HG03175 (cell line): Measurements from ENCODE around the gene ANKS1A.

Source experiments
- ATAC-seq: cut with Tn5 transposase; IDR thresholded peaks from one replicate; pipeline ENCODE4 v1.9.1; 2021; ENCODE audit warnings: mild to moderate bottlenecking, moderate library complexity; ENCODE audit not compliant: unreplicated experiment

ANKS1A gene

DNA sequence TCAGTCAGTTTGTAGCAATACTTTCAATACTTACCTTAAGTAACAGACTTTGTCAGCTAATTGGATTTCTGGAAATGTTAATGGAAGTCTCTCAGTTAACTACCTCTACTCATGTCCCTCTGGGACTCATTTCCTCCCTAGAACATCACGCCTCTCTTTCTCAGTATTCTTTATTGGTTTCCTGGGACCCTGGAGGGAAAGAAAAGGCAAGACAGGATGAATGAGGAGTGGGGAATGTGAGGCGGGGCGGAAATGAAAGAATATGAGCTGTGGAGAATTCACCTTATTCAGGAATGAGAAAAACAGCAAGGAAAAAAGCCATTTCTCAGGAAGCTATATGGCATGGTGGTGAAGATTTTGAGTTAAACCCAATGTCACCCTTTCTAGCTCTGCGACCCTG is 62.7 kb downstream of the ANKS1A start:
- no peak for ATAC-seq

DNA sequence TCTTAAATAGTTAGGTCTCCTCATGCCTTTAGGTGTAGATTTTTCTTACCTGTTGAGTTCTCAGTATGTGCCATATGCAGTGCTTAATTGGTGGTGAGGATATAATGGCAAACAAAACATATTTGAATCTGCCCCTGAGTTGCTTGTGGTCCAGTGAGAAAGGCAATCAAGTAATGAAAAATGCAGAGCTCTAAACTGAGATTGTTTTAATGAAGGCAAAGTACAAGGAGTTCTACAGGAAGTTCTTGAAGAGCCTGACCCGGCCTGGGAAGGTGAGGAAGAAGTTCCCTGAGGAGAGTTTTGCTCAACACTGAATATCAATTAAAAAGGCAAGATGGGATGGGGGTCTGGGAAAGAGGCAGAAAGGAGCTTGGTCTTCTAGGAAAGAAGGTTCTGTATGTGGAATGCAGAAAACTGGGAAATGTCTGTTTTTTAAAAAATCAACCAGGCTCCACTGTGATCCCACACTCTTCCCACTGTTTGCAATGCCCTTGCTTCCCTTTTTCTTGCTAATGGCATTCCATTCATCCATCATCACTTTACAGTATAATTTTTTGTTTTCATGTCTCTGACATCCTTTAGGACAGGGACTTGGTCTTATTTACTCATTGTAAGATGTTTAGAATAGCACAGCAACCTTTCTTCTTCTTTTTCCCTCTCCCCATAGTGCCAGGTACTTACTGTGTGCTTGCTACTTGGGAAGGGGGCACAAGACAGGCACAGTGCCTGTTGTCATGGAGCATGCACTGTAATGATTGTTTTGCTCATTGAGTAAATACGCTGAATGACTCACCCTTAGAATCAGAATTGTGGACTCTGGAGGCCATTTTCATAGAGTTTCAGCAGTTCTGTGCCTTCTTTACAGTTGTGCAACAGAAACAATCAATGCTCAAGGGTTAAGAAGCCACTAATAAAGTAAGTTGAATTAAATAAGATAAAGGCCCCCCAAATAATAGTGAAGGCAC is 64.3 kb downstream of the ANKS1A start:
- no peak for ATAC-seq

DNA sequence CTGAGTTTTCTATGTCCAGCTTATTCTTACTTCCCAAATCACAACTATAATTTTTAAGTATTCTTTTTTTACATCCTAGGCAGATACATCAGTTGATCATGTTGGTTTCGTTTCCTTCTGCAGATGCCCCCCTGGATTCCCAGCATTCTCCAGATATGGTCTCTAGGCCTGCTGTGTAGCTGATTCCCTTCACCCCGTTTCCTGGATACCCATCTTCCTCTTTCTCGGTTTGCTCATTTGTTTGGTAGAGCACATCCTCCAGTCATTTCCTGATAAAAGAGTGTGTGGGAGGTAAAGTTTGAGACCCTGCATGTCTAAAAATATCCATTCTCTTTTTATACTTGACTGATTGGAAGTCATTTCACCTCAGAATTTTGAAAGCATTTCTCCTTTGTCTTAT is 66.4 kb downstream of the ANKS1A start:
- no peak for ATAC-seq

DNA sequence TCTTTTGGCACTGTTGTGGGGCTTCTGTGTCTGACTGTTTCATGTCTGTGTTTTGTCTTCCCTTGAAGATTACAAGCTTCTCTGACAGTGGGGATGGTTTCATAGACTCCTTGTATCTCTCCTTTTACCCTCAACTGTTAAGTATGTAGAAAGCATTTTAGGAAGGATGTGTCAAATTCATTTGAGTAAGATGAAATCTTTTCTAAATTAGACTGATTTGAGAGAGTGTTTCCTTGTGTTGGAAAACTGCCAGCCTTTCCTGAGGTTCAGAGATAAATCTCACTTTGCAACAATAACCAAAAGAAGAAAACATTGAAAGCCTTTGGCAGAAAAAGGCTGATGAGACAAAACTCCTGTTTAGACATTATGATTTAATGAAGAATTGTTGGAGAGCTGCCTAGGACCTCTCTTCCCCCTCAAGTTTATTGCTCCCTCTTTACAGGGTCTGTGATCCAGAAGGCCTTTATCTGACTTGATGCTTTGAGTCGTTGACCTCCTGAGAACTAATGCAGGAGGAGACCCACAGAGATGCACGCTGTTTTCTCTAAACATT is 68.3 kb downstream of the ANKS1A start:
- ATAC-seq, result no peak

GRCh38 chr6:34958734-34959133 is 69.7 kb downstream of the ANKS1A start:
- ATAC-seq, result no peak

GRCh38 chr6:34959224-34959623 is 70.2 kb downstream of the ANKS1A start:
- ATAC-seq, result no peak

GRCh38 chr6:34961082-34961481 is 72.0 kb downstream of the ANKS1A start:
- no peak for ATAC-seq

DNA sequence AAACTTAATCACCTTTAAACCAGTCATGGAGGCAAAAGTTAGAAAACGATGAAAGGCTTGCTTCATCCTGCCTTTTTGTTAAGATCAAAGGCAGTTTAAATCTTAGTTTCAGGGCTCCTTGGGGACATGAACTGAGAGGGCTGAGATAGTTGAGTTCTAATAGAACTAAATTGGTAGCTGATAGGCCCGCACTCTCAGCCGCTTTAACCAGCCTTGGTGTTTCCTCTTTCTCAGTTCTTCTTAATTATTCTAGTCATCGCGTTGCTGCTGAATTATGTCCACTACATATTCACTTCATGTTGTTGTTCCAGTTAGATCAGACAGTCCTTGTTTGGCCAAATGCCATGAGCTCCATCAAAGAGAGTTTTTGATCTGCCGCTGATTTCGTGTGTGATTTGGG is 72.5 kb downstream of the ANKS1A start:
- no peak for ATAC-seq

DNA sequence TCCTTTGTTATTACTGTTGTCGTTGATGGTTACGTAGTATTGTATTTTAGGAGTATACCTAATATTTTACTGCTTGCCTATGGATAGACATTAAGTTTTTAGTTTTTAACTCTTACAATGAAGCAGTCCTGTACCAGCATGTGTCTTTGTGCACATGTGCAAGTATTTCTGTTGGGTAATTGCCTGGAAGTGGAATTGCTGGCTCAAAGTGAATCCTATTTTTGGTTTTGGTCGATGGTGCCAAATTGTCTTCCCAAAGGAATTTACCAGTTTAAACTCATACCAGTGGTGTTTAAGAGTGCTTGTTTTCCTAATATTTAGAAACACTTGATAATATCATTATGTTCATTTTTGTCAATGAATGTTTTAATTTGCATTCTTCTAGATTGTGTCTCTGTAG is 75.5 kb downstream of the ANKS1A start:
- no peak for ATAC-seq

- ATAC-seq, result no peak
These were observed 78.4 kb downstream of the ANKS1A start for GRCh38 chr6:34967461-34967860.

DNA sequence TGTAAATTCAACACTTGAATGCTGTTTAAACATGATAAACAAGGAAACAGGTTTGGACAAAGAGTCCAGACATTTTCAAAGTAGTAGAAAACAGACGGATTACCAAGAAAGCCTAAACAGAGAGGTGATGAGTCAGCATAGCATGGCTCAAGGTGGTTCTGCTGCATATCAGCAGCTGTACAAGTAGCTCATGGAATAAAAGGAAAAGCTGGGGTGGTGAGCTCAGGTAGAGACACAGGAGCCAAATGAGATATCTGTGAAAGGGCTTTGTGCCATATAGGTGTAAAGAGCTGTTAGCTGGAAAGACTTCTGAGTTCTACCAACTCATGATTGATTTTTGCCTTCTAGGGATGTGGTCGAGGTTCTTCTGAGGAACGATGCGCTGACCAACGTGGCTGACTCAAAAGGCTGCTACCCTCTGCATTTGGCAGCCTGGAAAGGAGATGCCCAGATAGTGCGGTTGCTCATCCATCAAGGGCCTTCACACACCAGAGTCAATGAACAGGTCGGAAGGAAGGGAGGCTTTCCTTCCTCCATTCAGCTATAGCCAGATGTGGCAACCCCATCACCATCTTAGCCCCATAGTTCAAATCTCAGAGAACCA is 80.7 kb downstream of the ANKS1A start:
- no peak for ATAC-seq

DNA sequence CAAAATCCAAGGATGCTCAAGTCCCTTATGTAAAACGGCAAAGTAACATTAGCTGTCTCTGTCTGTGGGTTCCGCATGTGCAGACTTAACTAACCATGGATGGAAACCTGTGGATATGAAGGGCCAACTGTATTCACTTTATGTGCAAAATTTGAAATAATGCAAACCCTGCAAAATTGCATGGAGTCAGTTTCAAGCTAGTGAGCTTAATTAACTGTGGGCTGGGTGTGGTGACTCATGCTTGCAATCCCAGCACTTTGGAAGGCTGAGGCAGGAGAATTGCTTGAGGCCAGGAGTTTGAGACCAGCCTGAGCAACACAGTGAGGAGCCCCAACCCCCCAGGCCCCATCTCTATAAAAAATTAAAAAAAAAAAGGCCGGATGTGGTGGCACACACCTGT is 81.4 kb downstream of the ANKS1A start:
- ATAC-seq, result no peak

DNA sequence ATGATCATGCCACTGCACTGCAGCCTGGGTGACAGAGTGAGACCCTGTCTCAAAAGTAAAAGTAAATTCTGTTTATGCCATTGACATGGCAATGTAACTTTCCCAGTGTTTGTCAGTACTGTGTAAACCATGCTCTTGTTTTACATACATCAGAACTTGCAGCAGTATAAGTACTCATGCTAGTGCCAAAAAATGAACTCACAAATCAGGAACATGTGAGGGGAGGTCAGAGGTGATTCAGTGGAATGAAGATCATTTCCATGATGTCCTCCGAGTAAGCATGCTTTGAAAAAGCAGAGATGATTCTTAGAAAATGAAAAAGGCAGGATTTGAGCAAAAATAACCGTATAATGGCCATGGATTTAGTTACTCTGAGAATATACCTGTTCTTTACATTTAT is 81.9 kb downstream of the ANKS1A start:
- ATAC-seq, result no peak

- ATAC-seq, result no peak
These were observed 84.6 kb downstream of the ANKS1A start for GRCh38 chr6:34973547-34974248.

DNA sequence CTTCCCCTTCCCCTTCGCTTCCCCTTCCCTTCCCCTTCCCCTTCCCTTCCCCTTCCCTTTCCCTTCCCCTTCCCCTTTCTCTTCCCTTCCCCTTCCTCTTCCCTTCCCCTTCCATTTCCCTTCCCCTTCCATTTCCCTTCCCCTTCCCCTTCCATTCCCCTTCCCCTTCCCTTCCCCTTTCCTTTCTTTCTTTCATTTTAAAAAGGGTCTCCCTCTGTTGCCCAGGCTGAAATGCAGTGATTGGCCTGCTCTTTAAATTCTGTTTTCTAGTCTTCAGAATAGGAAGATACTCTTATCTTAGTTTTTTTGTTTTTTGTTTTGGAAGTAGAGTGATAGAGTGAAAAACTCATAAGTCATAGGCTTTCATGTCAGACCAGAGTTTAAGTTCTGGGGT is 85.2 kb downstream of the ANKS1A start:
- no peak for ATAC-seq

GRCh38 chr6:34976239-34976638 is 87.2 kb downstream of the ANKS1A start:
- ATAC-seq, result no peak

GRCh38 chr6:34979218-34979617 is 90.2 kb downstream of the ANKS1A start:
- ATAC-seq, result no peak

DNA sequence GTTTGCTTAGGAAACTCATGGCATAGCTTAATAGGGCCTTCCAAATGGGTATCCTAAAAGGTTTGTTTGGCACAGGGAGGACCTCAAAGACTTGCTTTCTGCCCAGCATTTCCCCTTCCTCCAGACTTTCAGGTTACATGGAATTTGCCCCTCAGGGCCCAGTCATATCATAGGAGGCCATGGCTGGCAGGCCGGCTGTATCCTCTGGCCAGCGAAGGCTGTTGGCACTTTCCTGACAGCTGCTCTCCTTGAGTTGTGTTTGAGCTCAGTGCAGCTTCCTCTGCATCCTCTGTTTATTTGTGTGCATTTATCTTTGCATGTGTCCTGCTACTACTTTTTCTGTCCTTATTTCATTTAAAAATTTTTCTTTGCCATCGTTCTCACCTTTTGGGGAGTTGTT is 90.9 kb downstream of the ANKS1A start:
- ATAC-seq, result no peak

DNA sequence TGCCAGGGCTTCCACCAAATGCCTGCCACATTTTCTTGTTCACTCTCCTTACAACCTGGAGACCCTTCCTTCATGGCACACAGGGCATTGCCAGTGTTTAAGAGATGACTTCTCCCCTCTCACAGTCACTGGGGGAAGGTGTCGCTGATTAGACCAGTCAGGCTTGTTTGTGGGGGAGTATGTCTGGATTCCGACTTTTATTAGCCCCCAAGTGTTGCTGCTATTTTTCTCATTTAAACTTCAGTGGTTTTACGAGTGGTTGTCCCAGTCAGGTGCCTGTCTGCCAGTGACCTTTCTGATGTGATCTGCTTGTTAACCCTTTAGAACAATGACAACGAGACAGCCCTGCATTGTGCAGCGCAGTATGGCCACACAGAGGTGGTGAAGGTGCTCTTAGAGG is 92.3 kb downstream of the ANKS1A start:
- ATAC-seq, result no peak

DNA sequence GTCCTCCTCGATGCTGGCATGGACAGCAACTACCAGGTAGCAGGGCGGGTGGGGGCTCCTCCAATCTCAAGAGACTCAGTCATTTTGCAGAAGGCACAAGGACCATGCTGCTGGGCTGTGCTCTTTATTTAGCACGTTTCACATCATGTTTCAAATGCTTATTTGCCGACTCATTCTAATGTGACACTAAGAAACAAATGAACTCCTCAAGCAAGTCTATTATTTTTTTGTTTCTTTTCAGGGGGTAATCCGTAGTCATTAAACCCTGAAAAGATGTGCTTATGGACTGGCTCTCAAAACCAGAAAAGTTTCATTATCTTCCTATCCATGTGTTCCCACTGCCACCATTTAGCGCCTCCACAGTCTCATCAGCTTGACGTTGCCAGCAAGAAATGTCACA is 92.9 kb downstream of the ANKS1A start:
- ATAC-seq, result no peak

DNA sequence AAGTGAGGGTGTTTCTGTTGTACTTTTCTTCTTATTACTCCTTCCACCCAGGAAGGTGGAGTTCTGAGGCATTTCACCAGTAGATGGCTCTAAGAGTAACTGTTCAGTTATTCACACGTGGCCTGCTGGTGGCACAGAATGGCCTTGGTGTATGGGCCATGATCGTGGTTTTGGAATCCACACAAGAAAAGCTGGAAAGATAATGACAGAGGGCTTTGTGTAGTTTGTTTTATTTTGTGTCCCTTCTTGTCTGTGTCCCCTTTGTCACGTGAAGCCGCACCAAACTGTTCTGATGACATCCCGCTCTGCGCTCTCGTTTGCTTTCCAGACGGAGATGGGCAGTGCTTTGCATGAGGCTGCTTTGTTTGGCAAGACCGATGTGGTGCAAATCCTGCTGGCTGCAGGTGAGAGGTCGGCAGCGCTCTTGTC is 93.4 kb downstream of the ANKS1A start:
- ATAC-seq, result no peak
